ENCODE measurements around the gene PKD1L1. TPM values are rescaled to one million over a fixed set of nuclear protein-coding genes. Genes with fewer than 3 reads are reported as not detected.

The PKD1L1 gene
- total RNA-seq, 1 donor from 2014 or later = 0.17 TPM

GRCh38 chr7:47839381-47839780 is 108.9 kb downstream of the PKD1L1 start:
- no peak for DNase-seq (ENCODE audit: extremely low spot score, unreplicated experiment)
- Mint-ChIP-seq H3K4me3 (no peak overlapping the region), H3K9me3 (no peaks in the 10 kb centered on the region), H3K27me3 (peaks cover 4% of the 10 kb centered on the region), H3K36me3 (no peaks in the 10 kb centered on the region), H3K27ac (no peak overlapping the region), H3K4me1 (ENCODE audit: unreplicated experiment) (no peaks in the 10 kb centered on the region)
- TF ChIP-seq CTCF (conservative IDR thresholded peaks at IDR 0.05) = no peak

GRCh38 chr7:47837826-47838225 is 110.4 kb downstream of the PKD1L1 start:
- no peaks in the 10 kb centered on the region for H3K36me3 Mint-ChIP-seq
- DNase-seq (ENCODE audit: extremely low spot score, unreplicated experiment) = no peak
- H3K27ac Mint-ChIP-seq = no peak overlapping the region
- no peak for TF ChIP-seq CTCF (conservative IDR thresholded peaks at IDR 0.05)
- H3K9me3 Mint-ChIP-seq = no peaks in the 10 kb centered on the region
- H3K4me1 Mint-ChIP-seq (ENCODE audit: unreplicated experiment) = peaks cover 5% of the 10 kb centered on the region
- no peak overlapping the region for H3K4me3 Mint-ChIP-seq
- peaks cover 4% of the 10 kb centered on the region for H3K27me3 Mint-ChIP-seq

GRCh38 chr7:47836503-47837202 is 111.6 kb downstream of the PKD1L1 start:
- H3K9me3 Mint-ChIP-seq = no peaks in the 10 kb centered on the region
- H3K4me3 Mint-ChIP-seq = no peak overlapping the region
- H3K27me3 Mint-ChIP-seq = no peaks in the 10 kb centered on the region
- peaks cover 5% of the 10 kb centered on the region for H3K4me1 Mint-ChIP-seq (ENCODE audit: unreplicated experiment)
- H3K27ac Mint-ChIP-seq = no peak overlapping the region
- no peaks in the 10 kb centered on the region for H3K36me3 Mint-ChIP-seq
- DNase-seq (ENCODE audit: extremely low spot score, unreplicated experiment) = no peak
- no peak for TF ChIP-seq CTCF (conservative IDR thresholded peaks at IDR 0.05)

- H3K27ac Mint-ChIP-seq = no peak overlapping the region
- peaks cover 5% of the 10 kb centered on the region for H3K4me1 Mint-ChIP-seq (ENCODE audit: unreplicated experiment)
- H3K36me3 Mint-ChIP-seq = no peaks in the 10 kb centered on the region
- DNase-seq (ENCODE audit: extremely low spot score, unreplicated experiment) = no peak
- no peaks in the 10 kb centered on the region for H3K9me3 Mint-ChIP-seq
- H3K27me3 Mint-ChIP-seq = no peaks in the 10 kb centered on the region
- no peak for TF ChIP-seq CTCF (conservative IDR thresholded peaks at IDR 0.05)
- no peak overlapping the region for H3K4me3 Mint-ChIP-seq
Observed at GRCh38 chr7:47836080-47836479, 112.2 kb downstream of the PKD1L1 start.

GRCh38 chr7:47833211-47833610 is 115.1 kb downstream of the PKD1L1 start:
- no peaks in the 10 kb centered on the region for H3K9me3 Mint-ChIP-seq
- H3K4me3 Mint-ChIP-seq = no peak overlapping the region
- no peak overlapping the region for H3K27ac Mint-ChIP-seq
- H3K27me3 Mint-ChIP-seq = peaks cover 3% of the 10 kb centered on the region
- no peak for TF ChIP-seq CTCF (conservative IDR thresholded peaks at IDR 0.05)
- H3K36me3 Mint-ChIP-seq = no peaks in the 10 kb centered on the region
- DNase-seq (ENCODE audit: extremely low spot score, unreplicated experiment) = no peak
- peaks cover 5% of the 10 kb centered on the region for H3K4me1 Mint-ChIP-seq (ENCODE audit: unreplicated experiment)

All from type B pancreatic cell (in vitro differentiated cells).